HG03432 (cell line): ENCODE data around the gene FAIM2.

Experiments
- ATAC-seq: cut with Tn5 transposase; IDR thresholded peaks from one replicate; pipeline ENCODE4 v1.9.1; 2021; ENCODE audit warnings: mild to moderate bottlenecking, moderate library complexity; ENCODE audit not compliant: unreplicated experiment

The FAIM2 gene

DNA sequence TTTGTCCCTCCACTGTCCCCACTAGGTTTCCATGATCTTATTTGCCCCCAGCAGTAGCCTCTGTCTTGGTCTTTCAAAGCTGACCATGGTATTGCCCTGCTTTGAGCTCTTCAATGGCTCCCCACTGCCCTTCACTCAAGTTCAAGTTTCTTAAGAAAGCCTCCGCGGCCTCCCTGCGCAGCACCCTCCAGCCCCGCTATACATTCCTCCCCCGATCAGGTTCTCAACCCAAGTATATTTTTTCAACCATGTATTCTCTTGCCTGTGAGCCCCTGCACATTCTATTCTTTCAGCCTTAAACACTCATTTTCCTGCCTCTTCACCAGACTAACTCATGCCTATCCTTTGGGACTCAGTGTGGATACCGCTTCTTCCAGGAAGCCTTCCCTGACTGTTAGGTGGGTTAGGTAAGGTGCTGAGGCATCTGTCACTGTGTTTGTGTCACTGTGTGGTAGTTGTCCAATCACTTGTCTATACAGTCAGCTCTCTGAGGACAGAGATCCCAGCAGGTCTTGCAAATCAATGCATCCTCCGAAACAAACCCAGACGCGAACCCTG lies 4.3 kb downstream of the FAIM2 start:
- ATAC-seq, result no peak

DNA sequence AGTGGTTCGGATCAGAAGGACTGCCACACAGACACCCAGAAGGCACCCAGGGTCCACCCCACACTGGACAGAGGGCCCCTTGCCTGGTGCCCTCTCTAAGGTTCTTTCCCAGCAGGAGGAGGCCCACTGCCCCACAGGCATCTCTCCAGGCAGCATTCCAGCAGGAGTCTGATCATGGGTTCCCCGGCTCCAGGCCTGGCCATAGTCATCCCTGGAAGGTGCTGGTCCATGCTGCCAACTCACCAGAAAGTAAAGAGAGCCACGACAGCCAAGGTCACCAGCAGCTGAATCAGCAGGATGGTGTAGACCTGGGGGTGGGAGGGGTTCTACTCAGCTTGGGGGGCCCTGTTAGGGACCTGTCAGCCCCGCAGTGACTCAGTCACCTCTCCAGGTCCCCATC lies 6.4 kb downstream of the FAIM2 start:
- no peak for ATAC-seq

DNA sequence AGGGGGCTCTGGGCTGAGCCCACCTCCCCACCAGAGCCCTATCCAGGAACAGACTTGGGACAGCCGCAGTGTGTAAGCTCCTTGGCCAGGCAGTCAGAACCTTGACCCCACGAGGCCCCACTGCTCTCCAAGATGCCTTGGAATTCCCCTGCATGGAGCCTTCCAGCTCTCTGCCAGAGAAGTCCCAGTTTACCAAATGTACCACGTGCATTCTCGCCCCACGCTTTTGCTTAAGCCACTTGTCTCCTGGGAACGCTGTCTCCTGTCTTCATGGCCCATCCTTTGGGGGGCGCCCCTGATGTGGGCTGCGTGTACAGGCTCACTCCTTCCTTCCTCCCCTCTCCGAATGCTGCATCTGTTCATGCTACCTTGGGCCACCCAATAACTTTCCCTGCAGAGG lies 7.9 kb downstream of the FAIM2 start:
- ATAC-seq, result no peak

DNA sequence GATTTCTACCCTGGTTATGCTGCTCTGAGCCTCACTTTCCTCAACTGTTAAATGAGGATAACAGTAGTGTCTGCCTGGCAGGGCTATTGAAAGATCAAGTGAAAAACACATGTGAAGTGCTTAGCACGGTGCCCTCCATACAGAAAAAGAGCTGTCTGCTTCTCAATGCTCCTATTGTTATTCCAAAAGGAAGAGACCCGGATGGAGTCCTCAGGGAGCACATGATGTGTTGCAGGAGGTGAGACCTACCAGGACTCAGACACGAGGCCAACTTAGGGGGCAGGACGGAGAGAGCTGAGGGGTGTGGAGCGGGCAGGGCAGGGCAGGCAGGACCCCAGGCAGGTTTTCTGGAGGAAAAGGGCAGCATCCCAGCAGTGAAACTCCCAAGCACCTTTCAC lies 8.9 kb downstream of the FAIM2 start:
- no peak for ATAC-seq

DNA sequence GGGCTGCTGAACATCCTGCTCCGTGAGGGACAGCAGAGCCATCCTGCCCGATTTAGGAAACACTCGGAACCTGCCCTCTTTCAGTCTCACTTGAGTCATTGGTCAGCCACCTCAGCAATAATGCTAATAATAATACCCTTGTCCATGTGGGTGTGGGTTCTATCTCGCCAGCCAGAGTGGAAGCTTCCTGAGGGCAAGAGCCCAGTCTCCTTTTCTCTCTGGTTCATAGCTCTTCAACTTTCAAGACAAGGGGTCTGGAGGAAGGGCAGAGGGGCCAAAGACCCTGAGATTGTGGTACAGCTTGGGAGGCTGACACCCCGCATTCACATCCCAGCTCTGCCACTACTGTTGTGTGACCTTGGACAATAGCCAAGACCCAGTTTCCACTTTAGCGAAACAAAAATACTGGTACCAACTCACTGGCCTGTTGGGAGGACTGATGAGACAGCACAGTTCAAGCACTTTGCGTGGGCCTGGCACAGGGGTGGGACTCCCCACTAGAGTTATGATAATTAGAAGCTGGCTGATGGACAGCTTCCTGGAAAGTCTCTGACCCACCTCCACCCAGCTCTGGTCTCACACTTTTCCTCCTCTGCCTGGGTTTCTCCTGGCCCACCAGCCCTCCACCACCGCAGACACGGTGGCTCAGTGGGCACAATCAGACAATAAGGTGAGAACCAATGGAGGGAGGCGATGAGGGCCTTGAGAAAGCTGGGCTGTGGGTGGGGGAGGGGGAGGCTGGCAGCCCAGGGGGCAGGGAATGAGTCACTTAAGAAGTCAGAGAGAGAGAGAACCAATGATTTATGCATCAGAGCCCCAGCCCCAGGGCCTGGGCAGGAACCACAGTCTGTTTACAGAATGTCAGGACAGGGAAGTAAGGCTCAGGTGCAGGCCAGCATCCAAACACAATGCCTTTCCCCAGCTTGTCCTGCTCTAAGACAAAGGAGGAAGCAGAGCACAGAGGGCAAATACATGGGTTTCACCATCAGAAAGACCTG lies 9.6 kb downstream of the FAIM2 start:
- no peak for ATAC-seq

DNA sequence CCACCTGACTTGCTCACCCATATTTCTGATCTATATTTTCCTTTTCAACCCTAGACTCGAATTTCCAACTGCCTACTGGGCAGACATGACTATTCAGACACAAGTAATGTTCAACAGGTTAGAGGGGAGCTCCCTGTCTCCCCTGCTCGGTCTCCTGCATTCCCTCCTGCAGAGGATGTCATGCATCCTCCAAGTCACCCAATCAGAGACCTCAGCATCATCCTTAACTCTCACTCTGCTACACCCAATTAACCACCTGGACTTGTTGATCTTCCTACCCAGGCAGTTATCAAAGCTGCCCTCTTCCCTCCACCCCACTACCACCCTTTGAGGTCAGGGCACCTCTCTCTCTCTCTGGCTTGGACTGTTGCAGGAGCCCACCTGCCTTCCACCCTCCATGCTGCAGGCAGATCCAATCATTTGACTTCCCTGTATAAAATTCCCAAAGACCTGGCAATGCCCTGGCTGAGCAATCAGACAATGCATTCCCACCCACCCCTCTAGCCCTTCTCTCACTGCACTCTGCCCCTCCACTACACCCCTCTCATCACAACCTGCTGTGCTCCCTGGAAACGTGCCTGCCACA lies 10.9 kb downstream of the FAIM2 start:
- no peak for ATAC-seq

DNA sequence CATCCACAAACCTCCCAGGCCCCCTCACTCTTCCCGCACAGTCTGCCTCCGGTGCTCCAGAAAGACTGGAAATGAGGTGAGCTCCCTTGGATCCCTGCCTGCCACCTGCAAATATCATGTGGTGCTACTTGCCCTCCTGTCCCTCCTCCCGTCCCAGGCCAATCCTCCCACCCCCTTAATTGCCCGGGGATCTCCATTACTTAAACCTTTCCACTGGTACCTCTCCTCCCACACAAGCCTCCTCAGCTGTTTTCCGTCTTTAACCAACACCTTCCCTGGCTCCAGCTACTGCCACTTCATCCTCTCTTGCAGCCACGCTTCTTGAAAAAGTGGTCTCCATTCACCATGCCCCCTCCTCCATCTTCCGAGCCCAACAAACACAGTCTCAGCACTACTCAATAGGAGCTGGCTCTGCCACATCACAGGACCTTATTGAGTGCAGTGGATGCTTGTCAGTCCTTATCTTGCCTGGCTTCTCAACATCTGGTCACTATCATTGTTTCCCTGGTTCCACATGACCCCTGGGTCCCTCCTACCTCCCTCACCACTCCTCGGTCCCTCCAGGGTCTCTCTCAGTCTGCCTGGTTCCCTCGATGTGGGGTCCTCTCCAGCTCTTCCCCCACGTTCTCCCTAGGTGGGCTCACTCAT lies 11.5 kb downstream of the FAIM2 start:
- no peak for ATAC-seq

DNA sequence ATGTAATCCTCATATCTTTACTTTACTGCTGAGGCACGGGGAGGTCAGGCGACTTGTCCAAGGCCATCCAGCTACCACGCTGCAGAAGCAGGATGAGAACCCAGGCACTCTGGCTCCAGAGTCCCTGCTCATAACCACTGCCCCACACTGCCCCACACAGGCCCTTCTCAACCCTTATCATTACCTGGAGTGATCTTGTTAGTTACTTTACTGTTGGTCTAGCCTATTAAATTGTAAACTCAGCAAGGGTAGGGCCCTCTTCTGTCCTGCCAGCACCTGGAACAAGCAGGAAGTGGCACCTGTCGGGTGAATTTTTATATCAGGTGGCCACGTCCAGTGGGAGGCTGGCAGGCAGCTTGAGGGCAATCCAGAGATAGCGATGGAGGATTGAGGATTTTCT lies 12.2 kb downstream of the FAIM2 start:
- no peak for ATAC-seq

DNA sequence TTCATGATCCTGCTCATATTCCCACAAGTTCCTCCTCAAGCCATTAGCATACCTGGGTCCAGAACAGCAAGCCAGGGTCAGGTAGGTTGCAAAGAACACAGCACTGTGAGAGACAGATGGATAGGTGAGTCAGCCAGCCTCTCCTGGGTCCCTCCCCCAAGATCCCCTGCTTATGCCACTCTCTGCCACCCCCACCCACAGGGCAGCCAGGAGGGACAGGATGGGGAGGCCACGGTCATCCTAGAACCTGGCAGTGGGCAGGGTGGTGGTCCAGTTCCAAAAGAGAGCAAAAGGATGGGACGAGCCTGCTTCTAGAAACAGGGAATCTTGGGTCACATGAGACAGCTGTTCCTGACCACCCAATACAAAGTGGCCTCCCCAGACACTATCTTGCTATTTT lies 12.7 kb downstream of the FAIM2 start:
- no peak for ATAC-seq

DNA sequence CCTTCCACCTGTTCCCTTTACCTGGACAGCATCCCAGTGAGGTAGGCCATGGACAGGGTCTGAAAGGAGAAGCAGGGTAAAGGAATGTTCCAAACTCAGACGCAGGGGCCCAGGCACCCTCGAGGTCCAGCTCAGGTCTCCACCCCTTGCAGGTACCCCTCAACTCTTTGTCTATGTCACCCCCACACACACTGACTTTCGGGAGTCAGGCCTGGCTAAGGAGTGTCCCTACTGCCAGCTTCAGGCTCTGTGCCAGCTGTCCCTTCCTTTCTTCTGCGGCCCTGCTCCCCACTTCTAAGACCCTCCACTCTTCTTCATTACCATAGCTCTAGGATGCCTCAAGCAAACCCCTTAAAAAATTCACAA lies 13.6 kb downstream of the FAIM2 start:
- no peak for ATAC-seq

DNA sequence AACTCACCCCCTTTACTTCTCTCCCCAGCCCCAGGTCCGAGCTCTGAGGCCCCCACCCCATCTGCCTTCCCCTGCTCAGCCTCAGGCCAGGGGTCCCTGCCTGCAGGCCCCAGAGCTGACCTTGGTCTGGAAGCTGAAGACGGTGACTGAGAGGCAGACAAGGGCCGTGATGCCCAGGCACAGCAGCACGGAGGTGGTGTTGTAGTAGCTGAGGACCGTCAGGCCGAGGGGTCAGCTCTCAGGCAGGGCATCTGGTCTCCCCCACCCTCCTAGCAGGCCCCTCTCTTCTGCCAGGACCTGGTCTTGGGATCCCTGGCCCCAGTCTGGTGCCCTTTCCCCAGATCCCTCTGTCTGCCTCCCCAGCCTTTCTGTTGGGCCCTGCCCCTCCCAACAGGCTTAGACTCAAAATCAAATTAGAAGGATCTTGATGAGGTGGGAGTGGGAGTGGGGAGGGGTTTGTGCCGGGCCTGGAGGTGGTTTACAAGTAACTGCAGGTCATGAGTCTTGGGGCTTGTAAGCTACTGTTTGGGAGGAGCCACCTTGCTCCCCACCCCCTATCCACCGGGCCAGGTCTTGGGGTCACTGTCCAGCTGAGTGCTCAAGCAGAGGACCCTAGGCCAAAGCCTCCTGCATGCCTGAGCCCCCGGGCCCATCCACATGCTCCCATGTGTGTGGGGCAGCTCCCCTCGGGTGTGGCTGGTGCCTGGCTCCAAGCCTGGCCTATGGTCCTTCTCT lies 14.2 kb downstream of the FAIM2 start:
- ATAC-seq, result no peak

DNA sequence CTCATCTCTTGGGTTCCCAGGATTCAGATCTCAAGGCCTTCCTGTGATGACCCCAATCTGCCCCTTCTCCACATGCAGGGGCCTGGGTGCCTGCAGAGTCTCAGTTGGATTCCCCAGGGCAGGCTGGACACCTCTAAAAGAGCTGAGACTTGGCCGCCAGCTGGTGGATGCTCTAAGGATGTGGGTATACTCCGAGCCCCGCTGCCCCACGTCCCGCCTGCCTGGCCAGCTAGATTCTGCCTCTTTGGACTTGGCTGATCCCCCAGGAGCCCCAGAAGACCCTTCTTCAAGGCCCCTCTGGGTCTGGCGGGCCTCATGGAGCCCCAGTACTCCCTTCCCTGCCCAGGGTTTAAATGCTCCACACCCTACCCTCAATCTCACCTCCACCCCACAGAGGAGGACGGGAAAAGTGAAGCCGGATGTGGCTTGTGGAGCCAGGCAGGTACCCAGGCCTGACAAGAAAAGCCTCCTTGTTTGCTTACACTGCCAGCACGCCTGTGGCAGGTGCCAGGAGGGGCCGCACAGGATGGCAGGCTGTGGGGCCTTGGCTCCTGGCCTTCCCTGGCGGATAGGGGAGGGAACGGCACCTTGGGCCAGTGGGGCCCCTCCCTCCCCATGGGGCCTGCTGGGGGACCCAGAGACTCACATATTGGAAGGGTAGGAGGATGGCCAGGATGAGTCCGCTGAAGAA lies 15.1 kb downstream of the FAIM2 start:
- ATAC-seq, result no peak

DNA sequence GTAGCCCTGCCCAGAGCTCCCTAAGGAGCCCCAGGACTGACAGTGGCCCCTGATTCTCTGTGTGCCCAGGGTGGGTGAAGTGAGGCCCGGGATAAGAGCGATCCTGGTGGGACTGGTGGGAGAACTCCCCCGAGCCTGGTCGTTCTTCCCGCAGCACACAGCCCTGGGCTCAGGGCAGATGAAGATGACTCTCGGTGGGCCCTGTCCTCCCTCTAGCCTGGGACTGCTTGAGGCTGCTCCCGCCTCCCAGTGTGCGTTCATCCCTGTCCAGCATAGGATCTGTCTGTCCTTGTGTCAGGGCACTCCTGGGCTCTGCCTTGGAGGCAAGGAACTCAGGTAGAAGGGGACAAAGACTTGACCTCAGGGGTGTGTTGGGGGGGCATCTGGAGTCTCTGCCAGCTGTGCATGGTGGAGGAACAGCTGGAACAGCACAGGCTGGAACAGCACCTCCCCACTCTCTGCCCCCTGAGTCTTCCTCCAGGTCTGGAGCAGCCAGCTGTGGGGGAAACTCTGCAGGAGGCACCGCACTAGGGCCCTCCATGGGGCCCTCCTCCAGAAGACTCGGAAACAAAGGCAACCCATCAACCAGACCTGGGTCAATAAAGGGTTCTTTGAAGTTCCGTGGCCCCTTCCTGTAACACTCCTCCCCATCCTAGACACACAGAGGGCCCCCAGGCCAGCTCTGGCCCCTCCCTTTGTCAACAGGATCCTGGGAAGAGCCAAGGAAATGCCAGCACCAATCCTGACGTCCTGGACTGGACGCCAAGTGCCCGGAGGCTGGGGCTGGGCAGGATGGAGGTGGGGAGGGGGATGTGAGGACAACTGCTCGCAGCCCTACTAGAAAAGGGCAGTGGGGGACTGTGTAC lies 15.9 kb downstream of the FAIM2 start:
- ATAC-seq, result no peak

DNA sequence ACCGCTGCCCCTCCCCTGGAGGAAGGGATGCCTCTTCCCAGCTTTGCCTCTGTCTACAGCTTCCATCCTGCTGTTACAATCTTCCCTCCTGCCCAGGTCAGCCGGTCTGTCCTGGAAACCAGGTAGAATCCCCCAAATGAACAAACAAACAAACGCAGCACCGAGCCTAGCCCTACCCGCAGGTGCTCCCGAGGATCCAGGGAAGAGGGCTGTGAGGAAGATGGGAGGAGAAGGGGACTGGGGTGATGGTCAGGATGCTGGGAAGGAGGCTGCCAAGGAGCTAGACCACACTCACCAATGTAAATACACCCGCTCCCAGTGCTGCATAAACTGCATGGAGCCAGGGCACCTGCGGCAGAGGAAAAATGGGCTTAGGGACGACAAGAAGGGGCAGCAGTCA lies 16.6 kb downstream of the FAIM2 start:
- ATAC-seq, result no peak

DNA sequence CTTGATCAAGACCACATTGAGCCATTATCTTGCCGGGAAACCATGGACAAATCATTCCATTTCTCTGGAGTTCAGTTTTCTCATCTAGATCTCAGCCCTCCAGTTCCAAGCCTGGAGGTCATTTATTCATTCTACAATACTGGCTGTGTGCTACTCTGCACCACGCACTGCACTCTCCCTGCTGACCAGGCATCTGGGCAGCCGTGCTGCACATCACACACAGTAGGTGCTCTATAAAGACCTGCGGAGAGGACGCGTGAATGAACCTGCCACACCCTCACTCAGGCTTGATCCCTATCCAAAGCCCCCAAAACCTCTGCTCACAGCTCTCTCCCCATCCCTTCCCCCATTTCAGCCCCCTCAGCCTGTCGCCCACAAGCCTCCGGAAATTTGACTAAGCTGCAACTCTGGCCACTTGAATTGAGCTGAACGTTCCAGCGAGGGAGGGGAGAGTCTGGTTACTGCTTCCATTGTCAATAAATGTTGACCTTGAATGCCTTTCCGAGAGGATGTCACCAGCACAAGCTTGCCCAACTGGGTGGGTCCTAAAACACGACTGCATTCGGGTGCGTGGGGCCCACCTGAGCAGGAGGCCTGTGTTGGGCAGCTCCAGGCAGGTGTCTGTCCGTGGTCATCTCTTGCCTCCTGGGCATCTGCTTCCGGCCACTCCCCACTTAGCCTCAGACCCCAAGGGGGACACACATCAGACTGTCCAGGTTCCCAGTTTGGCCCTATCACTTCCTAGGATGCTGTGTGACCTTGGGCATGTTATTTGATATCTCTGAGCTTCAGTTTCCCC lies 17.8 kb downstream of the FAIM2 start:
- ATAC-seq, result no peak

DNA sequence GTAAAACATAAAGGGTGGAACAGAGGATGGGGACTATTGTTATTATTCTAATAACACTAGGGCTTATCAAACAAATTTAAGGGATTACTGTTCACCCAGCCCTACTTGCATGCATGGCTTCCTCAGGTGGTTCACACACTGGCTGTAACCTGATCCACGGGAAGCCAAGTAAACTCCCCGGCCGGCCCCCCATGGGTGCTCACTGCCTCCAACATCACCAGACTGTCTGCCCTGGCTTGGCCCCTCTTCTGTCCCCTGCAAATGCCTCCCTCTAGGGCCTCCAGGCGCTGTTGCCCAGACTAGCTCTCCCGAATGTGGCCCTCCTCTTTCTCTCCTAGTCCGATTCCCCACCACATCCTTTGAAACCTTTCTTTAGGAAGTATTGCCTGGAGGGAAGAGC lies 18.6 kb downstream of the FAIM2 start:
- ATAC-seq, result no peak

DNA sequence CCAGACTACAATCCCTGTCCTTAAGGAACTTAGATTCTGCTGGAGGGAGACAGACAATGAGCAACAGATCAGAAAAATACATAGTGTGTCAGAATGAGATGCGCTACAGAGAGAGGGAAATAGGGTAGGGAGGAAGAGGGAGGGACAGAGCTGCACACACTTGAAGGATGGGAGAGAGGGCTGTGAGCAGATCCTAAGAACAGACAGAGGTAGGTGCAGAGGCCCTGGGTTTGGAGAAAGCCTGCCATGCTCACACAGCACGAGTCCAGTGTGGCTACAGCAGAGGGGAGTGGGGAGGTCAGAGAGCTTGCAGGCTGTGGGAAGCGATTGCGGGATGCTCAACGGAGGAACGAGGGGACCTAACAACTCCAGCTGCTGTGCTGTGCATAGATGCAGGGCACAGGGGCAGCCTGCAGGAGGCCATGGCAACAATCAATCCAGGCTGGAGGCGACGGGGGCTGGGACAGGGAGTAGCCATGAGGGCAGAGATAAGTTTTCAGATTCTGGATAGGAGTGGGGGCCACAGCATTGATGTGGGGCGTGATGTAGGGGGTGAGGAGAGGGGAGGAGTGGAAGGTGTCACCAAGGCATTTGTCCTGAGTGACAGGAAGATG lies 20.7 kb downstream of the FAIM2 start:
- no peak for ATAC-seq

DNA sequence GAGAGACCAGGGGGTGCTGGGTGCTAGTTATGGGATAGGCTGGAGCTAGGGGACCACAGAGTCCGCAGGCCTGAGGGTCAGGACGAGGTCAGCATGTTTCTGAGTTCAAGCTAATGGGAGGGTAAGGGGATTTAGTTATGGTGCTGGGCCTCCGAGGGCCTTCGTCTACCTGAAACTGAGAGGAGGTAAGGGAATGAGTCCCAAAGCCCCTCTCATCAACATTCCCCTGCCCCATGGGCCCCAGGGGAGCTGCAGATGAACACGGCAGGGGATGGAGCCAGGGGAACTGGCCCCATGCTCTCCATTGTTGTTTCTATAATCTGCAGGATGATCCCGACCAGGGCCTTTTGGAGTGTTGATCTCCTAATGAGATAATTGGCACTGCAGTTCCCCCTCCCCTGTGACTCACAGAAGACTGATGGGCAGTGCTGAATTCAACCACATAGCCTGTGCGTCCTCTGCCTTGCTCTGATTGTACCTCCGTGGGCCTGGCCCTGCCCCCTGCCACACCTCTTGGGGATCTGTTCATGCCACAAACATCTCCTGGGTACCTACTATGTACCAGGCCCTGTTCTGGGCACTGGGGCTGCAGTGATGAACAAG lies 21.4 kb downstream of the FAIM2 start:
- no peak for ATAC-seq
